GM18870 (cell line): ENCODE data around the gene ARFGEF3.
"Not testable (repeated sequence)": the region's sequence is repeated elsewhere in the genome, so short reads cannot be mapped to it uniquely, and the experiment has no call there.

Source experiments
- ATAC-seq: cut with Tn5 transposase; IDR thresholded peaks from one replicate; pipeline ENCODE4 v1.9.1; 2021; ENCODE audit warnings: moderate library complexity; ENCODE audit not compliant: unreplicated experiment

The ARFGEF3 gene

GRCh38 chr6:138206862-138207261, 45.1 kb downstream of the ARFGEF3 start:
- no peak for ATAC-seq

GRCh38 chr6:138211048-138211581, 49.4 kb downstream of the ARFGEF3 start:
- no peak for ATAC-seq

- no peak for ATAC-seq
These were observed 49.9 kb downstream of the ARFGEF3 start for GRCh38 chr6:138211601-138212000.

GRCh38 chr6:138212530-138212929, 50.8 kb downstream of the ARFGEF3 start:
- not testable (repeated sequence) for ATAC-seq

- ATAC-seq = no peak
These were observed 53.5 kb downstream of the ARFGEF3 start for GRCh38 chr6:138215093-138215782.

- no peak for ATAC-seq
These were observed 56.7 kb downstream of the ARFGEF3 start, which contains the start of gene PBOV1 for GRCh38 chr6:138218449-138218848. Gene PBOV1 (minus strand): TSS chr6:138218491. CDS start chr6:138218395, 96 bp downstream.

GRCh38 chr6:138219398-138219797, 57.7 kb downstream of the ARFGEF3 start:
- no peak for ATAC-seq

- no peak for ATAC-seq
These were observed 58.2 kb downstream of the ARFGEF3 start for GRCh38 chr6:138219901-138220300.

GRCh38 chr6:138222901-138223546, 61.3 kb downstream of the ARFGEF3 start:
- no peak for ATAC-seq

- ATAC-seq = no peak
These were observed 64.2 kb downstream of the ARFGEF3 start for GRCh38 chr6:138225953-138226352.

- ATAC-seq = no peak
These were observed 65.1 kb downstream of the ARFGEF3 start for GRCh38 chr6:138226700-138227315.

GRCh38 chr6:138227316-138227781, 65.6 kb downstream of the ARFGEF3 start:
- no peak for ATAC-seq

GRCh38 chr6:138229072-138229471, 67.3 kb downstream of the ARFGEF3 start:
- no peak for ATAC-seq

GRCh38 chr6:138229663-138230179, 68.0 kb downstream of the ARFGEF3 start:
- ATAC-seq = no peak

- ATAC-seq = no peak
These were observed 68.5 kb downstream of the ARFGEF3 start for GRCh38 chr6:138230221-138230620.

- ATAC-seq = no peak
These were observed 69.1 kb downstream of the ARFGEF3 start for GRCh38 chr6:138230759-138231380.

- ATAC-seq = no peak
These were observed 69.7 kb downstream of the ARFGEF3 start for GRCh38 chr6:138231381-138231886.

GRCh38 chr6:138234363-138234762, 72.6 kb downstream of the ARFGEF3 start:
- no peak for ATAC-seq

GRCh38 chr6:138235205-138235604, 73.5 kb downstream of the ARFGEF3 start:
- no peak for ATAC-seq

GRCh38 chr6:138235693-138236092, 74.0 kb downstream of the ARFGEF3 start:
- no peak for ATAC-seq

- ATAC-seq = no peak
These were observed 75.7 kb downstream of the ARFGEF3 start for GRCh38 chr6:138237463-138237862.
